ENCODE measurements around the gene CERS1. TPM values are rescaled to one million over a fixed set of nuclear protein-coding genes. Genes with fewer than 3 reads are reported as not detected.
A peak's percentile ranks its signal among the peaks of the same experiment; 100 is the strongest.

CERS1 gene
- total and polyA plus RNA-seq, 9 donors = 0.36 to 2.6 (median 1.2) TPM

GRCh38 chr19:18869781-18870530 lies 26.0 kb downstream of the CERS1 start:
- peaks cover 3% of the 10 kb centered on the region for H3K4me1 ChIP-seq (ENCODE audit: insufficient read depth)
- 37 to 48% (median 39%) methylated on average over 30 to 62 of the region's 62 CpGs for WGBS, 3 donors
- no peaks in the 10 kb centered on the region for H3K9me3 ChIP-seq
- peak in 1 of 5 donors; percentile 37 for DNase-seq
- H3K27me3 ChIP-seq = no peaks in the 10 kb centered on the region
- TF ChIP-seq EP300 (IDR thresholded peaks at IDR 0.05) = no peak
- TF ChIP-seq, protein P1, sequence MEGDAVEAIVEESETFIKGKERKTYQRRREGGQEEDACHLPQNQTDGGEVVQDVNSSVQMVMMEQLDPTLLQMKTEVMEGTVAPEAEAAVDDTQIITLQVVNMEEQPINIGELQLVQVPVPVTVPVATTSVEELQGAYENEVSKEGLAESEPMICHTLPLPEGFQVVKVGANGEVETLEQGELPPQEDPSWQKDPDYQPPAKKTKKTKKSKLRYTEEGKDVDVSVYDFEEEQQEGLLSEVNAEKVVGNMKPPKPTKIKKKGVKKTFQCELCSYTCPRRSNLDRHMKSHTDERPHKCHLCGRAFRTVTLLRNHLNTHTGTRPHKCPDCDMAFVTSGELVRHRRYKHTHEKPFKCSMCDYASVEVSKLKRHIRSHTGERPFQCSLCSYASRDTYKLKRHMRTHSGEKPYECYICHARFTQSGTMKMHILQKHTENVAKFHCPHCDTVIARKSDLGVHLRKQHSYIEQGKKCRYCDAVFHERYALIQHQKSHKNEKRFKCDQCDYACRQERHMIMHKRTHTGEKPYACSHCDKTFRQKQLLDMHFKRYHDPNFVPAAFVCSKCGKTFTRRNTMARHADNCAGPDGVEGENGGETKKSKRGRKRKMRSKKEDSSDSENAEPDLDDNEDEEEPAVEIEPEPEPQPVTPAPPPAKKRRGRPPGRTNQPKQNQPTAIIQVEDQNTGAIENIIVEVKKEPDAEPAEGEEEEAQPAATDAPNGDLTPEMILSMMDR (IDR thresholded peaks at IDR 0.05) = no peak
- TF ChIP-seq POLR2A (IDR thresholded peaks at IDR 0.05) = no peak
- no peaks in the 10 kb centered on the region for H3K36me3 ChIP-seq
- no peak overlapping the region for H3K27ac ChIP-seq
- intact Hi-C loops (cut with DNase I) = loop anchor here in 2 of 4 donors (10.0 kb wide), 2 partner anchors 75 to 415 kb away; partner anchors contain the start of gene HOMER3 (in 1 of the 2)
- no peak overlapping the region for H3K4me3 ChIP-seq

- H3K4me3 ChIP-seq = no peak overlapping the region
- peak in 1 of 5 donors; percentile 25 for DNase-seq
- intact Hi-C loops (cut with DNase I) = loop anchor here in 2 of 4 donors (10.0 kb wide), 2 partner anchors 76 to 414 kb away; partner anchors contain the start of gene HOMER3 (in 1 of the 2)
- H3K36me3 ChIP-seq = no peaks in the 10 kb centered on the region
- no peak overlapping the region for H3K27ac ChIP-seq
- no peaks in the 10 kb centered on the region for H3K9me3 ChIP-seq
- 62 to 75% (median 65%) methylated on average over 50 to 71 of the region's 71 CpGs for WGBS, 3 donors
- H3K4me1 ChIP-seq (ENCODE audit: insufficient read depth) = peaks cover 3% of the 10 kb centered on the region
- H3K27me3 ChIP-seq = no peaks in the 10 kb centered on the region
- TF ChIP-seq, protein P1 (IDR thresholded peaks at IDR 0.05) = no peak
- TF ChIP-seq POLR2A (IDR thresholded peaks at IDR 0.05) (no peak), EP300 (IDR thresholded peaks at IDR 0.05) (no peak)
These were observed 26.8 kb downstream of the CERS1 start for GRCh38 chr19:18869023-18869618.

GRCh38 chr19:18868380-18869022 lies 27.5 kb downstream of the CERS1 start:
- TF ChIP-seq EP300 (IDR thresholded peaks at IDR 0.05) = no peak
- TF ChIP-seq, protein P1 (IDR thresholded peaks at IDR 0.05) = no peak
- no peak for TF ChIP-seq POLR2A (IDR thresholded peaks at IDR 0.05)
- WGBS, 3 donors = 71 to 84% (median 73%) methylated on average over 61 to 77 of the region's 77 CpGs
- Histone ChIP-seq H3K27ac (no peak overlapping the region), H3K4me3 (no peak overlapping the region), H3K36me3 (no peaks in the 10 kb centered on the region), H3K27me3 (no peaks in the 10 kb centered on the region), H3K4me1 (ENCODE audit: insufficient read depth) (peaks cover 3% of the 10 kb centered on the region), H3K9me3 (no peaks in the 10 kb centered on the region)
- DNase-seq = peak in 2 of 5 donors; percentile 29 to 42
- intact Hi-C loops (cut with DNase I) = loop anchor here in 2 of 4 donors (10.0 kb wide), 2 partner anchors 76 to 414 kb away; partner anchors contain the start of gene HOMER3 (in 1 of the 2)

GRCh38 chr19:18867751-18868150 lies 28.2 kb downstream of the CERS1 start:
- no peaks in the 10 kb centered on the region for H3K36me3 ChIP-seq
- H3K4me3 ChIP-seq = no peak overlapping the region
- H3K4me1 ChIP-seq (ENCODE audit: insufficient read depth) = peaks cover 3% of the 10 kb centered on the region
- TF ChIP-seq, protein P1 (IDR thresholded peaks at IDR 0.05) = no peak
- TF ChIP-seq EP300 (IDR thresholded peaks at IDR 0.05) (no peak), POLR2A (IDR thresholded peaks at IDR 0.05) (no peak)
- H3K9me3 ChIP-seq = no peaks in the 10 kb centered on the region
- no peak overlapping the region for H3K27ac ChIP-seq
- 92 to 95% (median 94%) methylated on average over 23 of the region's 23 CpGs for WGBS, 3 donors
- intact Hi-C loops (cut with DNase I) = loop anchor here in 2 of 4 donors (10.0 kb wide), 2 partner anchors 77 to 413 kb away; partner anchors contain the start of gene HOMER3 (in 1 of the 2)
- no peaks in the 10 kb centered on the region for H3K27me3 ChIP-seq
- peak in 1 of 5 donors; percentile 23 for DNase-seq

Data from ovary (tissue), 9 donors.